ENCODE data around the gene NAPA.
A peak's percentile ranks its signal among the peaks of the same experiment; 100 is the strongest.
"Not testable (repeated sequence)": the region's sequence is repeated elsewhere in the genome, so short reads cannot be mapped to it uniquely, and the experiment has no call there.

The NAPA gene

GRCh38 chr19:47486220-47486619 lies 28.6 kb downstream of the NAPA start:
- DNase-seq = not testable (repeated sequence)

- DNase-seq = no peak
These were observed 29.7 kb downstream of the NAPA start for GRCh38 chr19:47485210-47485609.

GRCh38 chr19:47483800-47484690 lies 30.8 kb downstream of the NAPA start, which contains the start of gene KPTN:
Gene KPTN (minus strand): TSS chr19:47484219. CDS start chr19:47484160, 59 bp downstream.
- DNase-seq = peak; percentile 96

GRCh38 chr19:47483200-47483599 lies 31.7 kb downstream of the NAPA start:
- no peak for DNase-seq

- DNase-seq = no peak
These were observed 33.3 kb downstream of the NAPA start for GRCh38 chr19:47481460-47482052.

GRCh38 chr19:47480658-47481057 lies 34.2 kb downstream of the NAPA start:
- no peak for DNase-seq

- no peak for DNase-seq
These were observed 35.0 kb downstream of the NAPA start for GRCh38 chr19:47479701-47480503.

GRCh38 chr19:47476438-47476972 lies 38.4 kb downstream of the NAPA start:
- no peak for DNase-seq

- no peak for DNase-seq
These were observed 39.4 kb downstream of the NAPA start for GRCh38 chr19:47475465-47475864.

- DNase-seq = no peak
These were observed 41.5 kb downstream of the NAPA start for GRCh38 chr19:47473336-47473735.

GRCh38 chr19:47471733-47472457 lies 43.0 kb downstream of the NAPA start, which contains the start of gene SLC8A2:
Gene SLC8A2 (minus strand): TSS chr19:47471893. CDS start chr19:47466403, 5,490 bp downstream.
- DNase-seq = peak; percentile 77

GRCh38 chr19:47471381-47471732 lies 43.5 kb downstream of the NAPA start:
- DNase-seq = no peak

- DNase-seq = no peak
These were observed 44.2 kb downstream of the NAPA start for GRCh38 chr19:47470447-47471195.

- no peak for DNase-seq
These were observed 45.1 kb downstream of the NAPA start for GRCh38 chr19:47469719-47470118.

GRCh38 chr19:47469363-47469700 lies 45.5 kb downstream of the NAPA start:
- no peak for DNase-seq

GRCh38 chr19:47467914-47468313 lies 46.9 kb downstream of the NAPA start:
- no peak for DNase-seq

GRCh38 chr19:47465957-47466356 lies 48.9 kb downstream of the NAPA start:
- DNase-seq = no peak

GRCh38 chr19:47464675-47465419 lies 50.0 kb downstream of the NAPA start:
- DNase-seq = no peak

GRCh38 chr19:47461876-47462275 lies 53.0 kb downstream of the NAPA start:
- no peak for DNase-seq

GRCh38 chr19:47459477-47459876 lies 55.4 kb downstream of the NAPA start:
- no peak for DNase-seq

- no peak for DNase-seq
These were observed 56.2 kb downstream of the NAPA start for GRCh38 chr19:47458672-47459071.
